Right lung (tissue), 5 donors: Measurements from ENCODE around the gene SIGLEC1. TPM values are rescaled to one million over a fixed set of nuclear protein-coding genes. Genes with fewer than 3 reads are reported as not detected.

ENCODE experiments used
- polyA plus RNA-seq, 5 donors: library from polyadenylated mRNA; unstranded; fragments of 120-200 nt; gene quantifications; one replicate each; pipeline versions ENCODE4 v1.2.1 to v1.2.3, GENCODE V29; 2013; ENCODE audit warnings: inconsistent platforms in 1 of 5, low replicate concordance in 1 of 5; ENCODE audit not compliant: insufficient read length in 5 of 5, insufficient read depth in 1 of 5

SIGLEC1 gene
- polyA plus RNA-seq, 5 donors = 1.6 to 2.9 (median 2.1) TPM

Other genes starting within 250 kb of the SIGLEC1 start
- gene ATRN, start 241.6 kb downstream of the SIGLEC1 start, polyA plus RNA-seq = 10 to 100 TPM; 27.1 to 38.2 (median 33.9) TPM
- gene GFRA4, start 49.2 kb downstream of the SIGLEC1 start, polyA plus RNA-seq = not detected
- 10 to 100 TPM in 3 of 5 donors, 1 to 10 TPM in 2; 8.3 to 16.1 (median 10.2) TPM for gene ADAM33, start 30.6 kb downstream of the SIGLEC1 start, polyA plus RNA-seq
- gene HSPA12B, start 20.1 kb upstream of the SIGLEC1 start, polyA plus RNA-seq = 10 to 100 TPM; 21.2 to 34.6 (median 24.0) TPM
- gene ADISSP, start 55.2 kb upstream of the SIGLEC1 start, polyA plus RNA-seq = 10 to 100 TPM; 17.7 to 44.5 (median 23.2) TPM
- 1 to 10 TPM in 4 of 5 donors, under 1 TPM in 1; 0.72 to 4.8 (median 2.3) TPM for gene SPEF1, start 68.8 kb upstream of the SIGLEC1 start, polyA plus RNA-seq
- 10 to 100 TPM; 36.0 to 71.1 (median 41.9) TPM for gene CENPB, start 74.1 kb upstream of the SIGLEC1 start, polyA plus RNA-seq
- 10 to 100 TPM; 47.6 to 63.6 (median 51.1) TPM for gene CDC25B, start 83.7 kb upstream of the SIGLEC1 start, polyA plus RNA-seq
- gene AP5S1, start 107.9 kb upstream of the SIGLEC1 start, polyA plus RNA-seq = 10 to 100 TPM in 2 of 5 donors, 1 to 10 TPM in 3; 8.6 to 12.9 (median 9.5) TPM
- gene MAVS, start 134.2 kb upstream of the SIGLEC1 start, polyA plus RNA-seq = 10 to 100 TPM; 21.9 to 32.2 (median 25.7) TPM
- gene PANK2, start 176.8 kb upstream of the SIGLEC1 start, polyA plus RNA-seq = 10 to 100 TPM; 32.8 to 38.6 (median 37.0) TPM